Colonic mucosa (tissue), 4 donors: ENCODE results near the gene RDH11. TPM values are rescaled to one million over a fixed set of nuclear protein-coding genes. Genes with fewer than 3 reads are reported as not detected.

Experiments used
- DNase-seq: peaks from one replicate; pipeline ENCODE4 v3.0.0-alpha.2; 2020
- H3K27ac ChIP-seq: fragments of 200-600 bp; one replicate; pipeline ENCODE4 v1.8.0; 2021
- H3K27me3 ChIP-seq: fragments of 200-600 bp; one replicate; pipeline ENCODE4 v1.8.0; 2021
- H3K36me3 ChIP-seq: fragments of 200-600 bp; one replicate; pipeline ENCODE4 v1.8.0; 2021
- H3K4me1 ChIP-seq: fragments of 200-600 bp; one replicate; pipeline ENCODE4 v1.8.0; 2021; ENCODE audit warnings: mild to moderate bottlenecking
- H3K4me3 ChIP-seq: fragments of 200-600 bp; one replicate; pipeline ENCODE4 v1.8.0; 2021
- H3K9ac ChIP-seq, 2 donors: one replicate each; pipeline ENCODE4 v1.7.0; 2013; ENCODE audit warnings: control low read depth in 2 of 2, low read depth in 2 of 2, low read length in 2 of 2
- H3K9me3 ChIP-seq: fragments of 200-600 bp; one replicate; pipeline ENCODE4 v1.8.0; 2021
- CTCF ChIP-seq: fragments of 200-600 bp; IDR thresholded peaks from one replicate; pipeline ENCODE4 v1.8.0; 2022; ENCODE audit warnings: antibody characterized with exemption, mild to moderate bottlenecking
- intact Hi-C: fragments of 100-400 bp; cut with DNase I; formaldehyde crosslinking; loops from one replicate; pipeline ENCODE4 v1.14.1; 2022
- total RNA-seq, 2 donors: library from RNA; stranded (reverse); fragmentation: NEBNext Ultra II Directional in 1 of 2; extraction: Animal tissue kit (Norgen Biotek cat#: 25700) in 1 of 2; gene quantifications; one replicate each; pipeline ENCODE4 v1.2.1, GENCODE V29; 2021
- donor health status: healthy.
- donor health status: DM: no; HTN: no; CAD: no.
- donor health status: DM: no; HTN: no; CAD: no.

The RDH11 gene
- total RNA-seq, 2 donors from 2014 or later: 60.0 to 81.7 TPM

DNA sequence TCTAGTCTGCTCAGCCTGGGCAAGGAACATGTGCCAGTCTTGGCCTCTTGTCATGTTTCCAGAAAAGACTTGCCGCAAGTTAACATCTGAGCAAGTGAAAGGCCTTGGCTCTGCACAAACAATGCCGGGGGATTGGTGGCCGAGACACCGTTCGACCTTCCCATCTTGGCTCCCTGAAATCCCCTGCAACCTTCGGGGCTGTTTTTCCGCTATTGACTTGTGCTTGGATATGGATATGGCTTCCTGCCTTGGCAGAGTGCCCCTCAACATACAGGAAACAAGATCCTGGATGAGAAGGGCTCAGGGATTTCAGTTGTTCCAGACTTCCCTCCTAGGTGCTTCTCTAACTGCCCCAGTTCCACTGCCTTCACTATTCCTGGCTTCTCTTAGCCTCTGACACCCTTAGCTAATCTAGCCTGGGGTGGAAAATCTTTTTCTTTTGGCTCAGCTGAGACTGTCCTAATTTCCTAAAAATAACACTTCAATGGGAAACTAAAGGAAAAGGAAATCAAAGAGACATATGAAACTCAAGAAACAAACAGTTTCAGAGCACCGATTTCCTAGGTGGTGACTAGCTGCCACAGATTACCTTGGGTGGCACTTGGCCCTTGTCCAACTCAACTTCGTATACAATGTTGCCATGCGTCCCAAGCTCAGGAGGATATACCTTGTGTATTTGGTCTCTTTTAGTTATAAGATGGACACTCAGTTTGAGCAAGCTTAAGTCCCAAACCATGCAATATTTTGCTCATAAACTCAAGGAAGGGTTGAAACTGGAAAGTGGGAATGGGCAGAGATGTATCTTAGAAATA lies 40.0 kb upstream of the RDH11 start:
- no peak for DNase-seq
- TF ChIP-seq CTCF: no peak
- no peaks in the 10 kb centered on the region for H3K27me3 ChIP-seq
- H3K27ac ChIP-seq: no peak overlapping the region
- no peak overlapping the region for H3K9ac ChIP-seq
- intact Hi-C loops: no loop called here
- no peak overlapping the region for H3K4me3 ChIP-seq
- no peaks in the 10 kb centered on the region for H3K9me3 ChIP-seq
- H3K4me1 ChIP-seq: no peaks in the 10 kb centered on the region
- no peaks in the 10 kb centered on the region for H3K36me3 ChIP-seq

DNA sequence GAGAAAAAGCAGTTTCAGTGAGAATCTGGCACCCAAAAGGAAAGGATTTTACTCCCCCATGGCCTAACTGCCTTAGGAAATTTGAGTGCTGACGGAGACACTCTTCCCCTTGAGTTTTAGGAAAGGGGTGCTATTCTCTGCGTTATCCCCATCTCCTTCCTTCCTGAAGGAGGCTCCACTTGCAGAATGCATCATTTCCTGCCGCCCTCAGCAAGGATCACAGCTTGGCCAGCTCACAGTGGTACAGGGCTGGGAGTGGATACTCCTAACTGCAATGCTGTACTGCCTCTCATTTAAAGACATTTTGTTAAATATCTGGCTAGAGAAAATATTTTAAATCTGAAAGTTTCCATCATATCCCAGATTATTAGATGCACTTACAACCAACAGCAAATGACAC lies 39.1 kb upstream of the RDH11 start:
- H3K9me3 ChIP-seq: no peaks in the 10 kb centered on the region
- H3K4me3 ChIP-seq: no peak overlapping the region
- DNase-seq: no peak
- no peaks in the 10 kb centered on the region for H3K4me1 ChIP-seq
- H3K27ac ChIP-seq: no peak overlapping the region
- TF ChIP-seq CTCF: no peak
- intact Hi-C loops: no loop called here
- no peaks in the 10 kb centered on the region for H3K36me3 ChIP-seq
- no peaks in the 10 kb centered on the region for H3K27me3 ChIP-seq
- no peak overlapping the region for H3K9ac ChIP-seq

- intact Hi-C loops: no loop called here
- H3K27me3 ChIP-seq: no peaks in the 10 kb centered on the region
- no peaks in the 10 kb centered on the region for H3K4me1 ChIP-seq
- no peak overlapping the region for H3K9ac ChIP-seq
- H3K27ac ChIP-seq: no peak overlapping the region
- no peaks in the 10 kb centered on the region for H3K9me3 ChIP-seq
- no peaks in the 10 kb centered on the region for H3K36me3 ChIP-seq
- no peak for DNase-seq
- H3K4me3 ChIP-seq: no peak overlapping the region
- no peak for TF ChIP-seq CTCF
Observed at GRCh38 chr14:67733616-67734015, 38.1 kb upstream of the RDH11 start.

DNA sequence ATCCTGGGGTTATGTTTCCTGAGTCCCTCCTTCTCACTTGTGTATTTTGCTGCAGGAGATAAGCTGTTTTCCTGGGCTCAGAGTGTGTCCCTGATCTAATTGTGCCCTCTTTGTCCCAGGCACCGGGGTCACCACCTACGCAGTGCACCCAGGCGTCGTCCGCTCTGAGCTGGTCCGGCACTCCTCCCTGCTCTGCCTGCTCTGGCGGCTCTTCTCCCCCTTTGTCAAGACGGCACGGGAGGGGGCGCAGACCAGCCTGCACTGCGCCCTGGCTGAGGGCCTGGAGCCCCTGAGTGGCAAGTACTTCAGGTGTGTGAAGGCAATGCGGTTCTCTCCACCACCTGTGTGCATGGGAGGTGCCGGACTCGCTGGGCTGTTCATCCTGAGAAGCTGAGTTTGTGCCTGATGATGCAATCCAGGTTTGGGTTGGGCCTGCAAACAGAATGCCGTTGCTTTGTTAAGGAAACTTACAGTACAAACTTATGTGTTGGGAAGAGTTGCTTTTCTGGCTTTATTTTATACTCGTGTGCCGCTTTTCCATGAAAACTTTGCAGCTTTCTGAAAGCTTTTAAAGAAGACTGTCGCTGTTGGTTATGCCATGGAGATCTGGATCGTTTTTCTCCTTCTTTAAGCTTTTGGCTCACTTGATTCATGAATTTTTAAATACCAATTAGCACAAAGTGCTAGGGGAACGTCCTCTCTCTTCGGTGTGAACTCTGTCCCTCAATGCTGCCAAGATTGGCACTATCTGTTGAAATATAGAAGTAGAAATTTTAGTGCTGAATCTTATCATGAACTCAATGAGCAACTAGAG lies 33.7 kb upstream of the RDH11 start:
- Histone ChIP-seq H3K4me1 (no peaks in the 10 kb centered on the region), H3K27ac (peak overlapping the region; percentile 44), H3K9ac (no peak overlapping the region), H3K36me3 (no peaks in the 10 kb centered on the region), H3K27me3 (no peaks in the 10 kb centered on the region), H3K4me3 (no peak overlapping the region), H3K9me3 (no peaks in the 10 kb centered on the region)
- intact Hi-C loops: no loop called here
- TF ChIP-seq CTCF: no peak
- peak; percentile 75 for DNase-seq

DNA sequence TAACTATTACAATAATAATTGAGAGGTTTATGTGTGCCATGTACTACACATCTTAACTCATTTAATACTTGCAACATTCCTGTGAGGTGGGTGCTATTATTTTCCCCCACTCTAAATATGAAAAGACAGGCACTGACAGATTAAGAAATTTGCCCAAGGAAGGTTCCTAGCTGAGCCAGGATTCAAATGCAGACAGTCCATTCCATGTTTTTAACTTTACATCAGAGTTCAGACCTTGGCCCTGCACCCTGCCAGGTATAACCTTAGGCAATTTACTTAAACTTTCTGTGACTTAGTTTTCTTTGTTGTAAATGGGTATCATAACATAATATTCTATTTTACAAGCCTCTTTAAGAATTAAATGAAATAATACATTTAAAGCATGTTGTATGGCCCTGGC lies 32.7 kb upstream of the RDH11 start:
- intact Hi-C loops: no loop called here

More for the DNA sequence above, 32.7 kb upstream of the RDH11 start:
- Histone ChIP-seq H3K9ac (no peak overlapping the region), H3K36me3 (no peaks in the 10 kb centered on the region), H3K27ac (no peak overlapping the region), H3K4me3 (no peak overlapping the region), H3K9me3 (no peaks in the 10 kb centered on the region), H3K27me3 (no peaks in the 10 kb centered on the region), H3K4me1 (no peaks in the 10 kb centered on the region)
- DNase-seq: no peak
- no peak for TF ChIP-seq CTCF
